Cerebellar cortex (tissue), 1 donor: ENCODE measurements around the gene FYB1.

Experiments used
- DNase-seq: peaks from one replicate; pipeline ENCODE4 v3.0.0-alpha.2; 2015; ENCODE audit warnings: low spot score

Gene FYB1

DNA sequence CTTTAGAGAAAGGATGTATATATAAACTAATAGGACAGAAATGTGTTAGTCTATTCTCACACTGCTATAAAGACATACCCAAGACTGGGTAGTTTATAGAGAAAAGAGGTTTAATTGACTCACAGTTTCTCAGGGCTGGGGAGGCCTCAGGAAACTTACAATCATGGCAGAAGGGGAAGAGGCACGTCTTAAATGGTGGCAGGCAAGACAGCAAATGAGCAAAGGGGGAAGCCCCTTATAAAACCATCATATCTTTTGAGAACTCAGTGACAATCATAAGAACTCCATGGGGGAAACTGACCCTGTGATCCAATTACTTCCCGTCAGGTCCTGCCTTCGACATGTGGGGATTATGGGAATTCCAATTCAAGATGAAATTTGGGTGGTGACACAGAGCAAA, 136.4 kb downstream of the FYB1 start:
- no peak for DNase-seq

DNA sequence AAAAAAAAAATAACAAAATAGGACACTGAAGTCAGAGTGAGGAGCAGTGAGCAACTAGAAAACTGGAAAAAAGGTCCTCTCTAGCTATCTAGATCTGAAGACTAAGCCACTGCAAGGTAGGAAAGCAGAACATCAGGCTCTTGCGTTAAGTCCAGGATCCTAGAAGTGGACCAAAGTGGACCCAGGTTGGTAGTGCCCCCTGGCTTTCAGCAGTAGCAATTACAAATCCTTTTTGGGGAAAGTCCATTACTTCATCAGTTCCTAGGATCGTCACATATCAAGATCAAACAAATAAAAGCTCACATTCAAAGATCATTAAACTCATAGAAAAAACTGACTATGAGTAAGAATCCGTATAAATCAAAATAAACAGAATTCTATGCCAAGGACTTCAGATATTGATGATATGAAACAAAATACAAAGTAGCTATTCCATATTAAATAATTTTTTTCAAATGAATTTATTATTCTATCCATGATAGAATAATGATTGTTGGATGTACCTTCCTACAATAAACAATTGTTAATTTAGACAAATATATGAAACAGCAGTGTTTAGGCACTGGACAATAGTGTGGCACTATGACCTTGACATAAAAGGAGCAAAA, 138.7 kb downstream of the FYB1 start:
- peak; percentile 67 for DNase-seq

DNA sequence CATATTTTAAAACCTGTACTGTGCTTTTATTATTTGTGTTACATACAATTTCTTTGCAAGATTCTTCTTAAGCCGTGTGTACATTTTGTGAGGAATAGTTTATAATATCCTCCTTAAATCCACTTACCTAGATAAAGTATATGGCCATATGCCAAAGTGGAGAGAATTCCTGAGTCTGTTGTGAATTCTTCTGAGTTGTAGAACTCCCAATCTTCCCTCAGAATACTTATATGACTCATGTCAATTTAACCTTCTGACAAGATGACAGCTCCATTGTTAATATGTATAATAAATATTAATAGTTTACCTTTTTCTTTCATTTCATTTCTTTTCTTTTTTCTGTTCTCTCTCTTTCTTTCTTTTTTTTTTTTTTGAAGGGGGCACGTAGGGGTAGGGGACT, 139.2 kb downstream of the FYB1 start:
- DNase-seq, result no peak

DNA sequence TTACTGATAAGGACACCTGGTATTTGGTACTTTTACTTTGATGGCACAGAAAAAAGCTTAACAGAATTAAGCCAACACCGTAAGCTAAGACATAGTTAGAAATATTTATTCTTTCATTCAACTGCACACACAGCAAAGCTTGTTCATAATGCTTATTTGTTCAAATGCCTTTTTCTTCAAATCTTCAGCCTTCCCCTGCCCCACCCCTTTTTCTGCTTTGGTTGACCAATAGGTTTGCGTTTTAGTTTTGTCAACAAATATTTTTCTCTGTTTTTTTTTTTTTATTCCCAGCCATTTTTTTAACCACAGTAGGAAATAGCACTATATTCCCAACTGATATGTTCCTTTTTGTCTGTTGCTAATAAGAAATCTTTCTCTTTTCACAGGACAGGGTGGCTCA, 140.2 kb downstream of the FYB1 start:
- no peak for DNase-seq

DNA sequence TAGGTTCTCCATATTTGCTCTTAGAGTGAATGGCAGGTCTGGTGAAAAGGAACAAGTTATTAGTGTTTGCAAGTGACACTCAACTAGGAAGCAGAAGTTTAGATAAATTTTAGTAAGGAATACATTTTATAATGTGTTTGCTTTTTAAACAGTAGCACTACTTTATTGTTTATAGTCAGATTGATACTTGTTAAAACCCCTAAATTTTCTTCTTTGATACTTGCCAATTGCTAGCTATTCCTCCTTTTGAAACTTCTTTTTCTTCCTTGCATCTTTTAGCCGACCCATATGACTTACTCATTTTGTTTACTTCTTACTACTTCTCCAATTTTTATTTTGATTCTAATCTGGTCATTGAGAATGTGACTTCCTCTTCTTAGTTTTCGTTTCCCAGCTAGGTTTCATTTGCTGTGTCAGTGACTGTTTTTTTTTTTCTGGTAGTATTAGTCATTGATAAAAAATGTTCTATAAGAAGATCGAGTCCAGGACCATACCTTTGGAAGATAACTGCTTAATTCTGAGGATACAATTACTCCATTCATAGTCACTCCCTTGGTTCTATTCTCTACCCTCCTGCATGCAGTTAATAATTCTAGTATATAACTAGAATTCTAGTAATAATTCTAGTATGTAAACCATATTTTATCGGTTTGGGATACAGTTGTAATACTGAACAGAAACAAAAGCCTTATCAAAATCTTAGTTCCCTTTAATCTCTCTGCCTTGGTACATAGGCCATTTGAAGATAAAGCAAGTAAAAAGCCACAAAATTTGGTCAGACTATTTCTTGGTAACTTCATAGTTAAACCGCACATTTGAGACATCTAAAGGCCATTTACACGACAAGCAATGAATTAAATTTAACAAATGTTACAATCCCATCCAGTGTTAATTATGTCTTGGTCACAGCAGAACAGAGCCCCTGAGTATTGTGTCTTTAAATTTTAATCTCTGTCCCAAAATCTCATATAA, 142.3 kb downstream of the FYB1 start:
- no peak for DNase-seq

DNA sequence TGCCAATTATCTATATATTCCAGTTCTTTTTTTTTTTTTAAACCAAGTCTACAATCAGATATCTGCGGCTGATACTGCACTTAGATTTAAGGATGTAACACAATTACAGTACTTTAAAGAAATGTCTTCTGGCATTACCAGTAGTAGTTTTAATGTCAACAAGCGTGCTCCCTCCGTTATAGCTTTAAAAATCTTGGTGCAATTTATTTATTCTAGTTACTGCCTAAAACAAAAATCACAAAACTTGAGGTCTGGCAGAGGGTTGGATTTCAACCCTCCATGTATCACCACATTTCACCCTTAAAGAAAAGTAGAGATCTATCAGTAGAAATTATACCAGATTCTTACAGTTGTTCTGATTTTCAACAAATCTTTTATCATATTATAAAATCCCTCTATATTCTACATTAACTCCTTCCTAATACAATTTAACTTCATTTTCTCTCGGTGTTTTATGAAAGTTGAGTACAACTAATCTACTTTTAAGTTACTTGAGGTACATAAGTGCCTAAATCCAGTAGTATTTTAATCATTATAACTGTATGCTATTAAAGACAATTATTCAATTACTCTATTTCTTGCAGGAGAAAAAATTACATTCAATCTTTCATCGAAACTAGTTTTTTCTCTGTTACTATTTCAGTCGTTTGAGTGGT, 143.1 kb downstream of the FYB1 start:
- no peak for DNase-seq

DNA sequence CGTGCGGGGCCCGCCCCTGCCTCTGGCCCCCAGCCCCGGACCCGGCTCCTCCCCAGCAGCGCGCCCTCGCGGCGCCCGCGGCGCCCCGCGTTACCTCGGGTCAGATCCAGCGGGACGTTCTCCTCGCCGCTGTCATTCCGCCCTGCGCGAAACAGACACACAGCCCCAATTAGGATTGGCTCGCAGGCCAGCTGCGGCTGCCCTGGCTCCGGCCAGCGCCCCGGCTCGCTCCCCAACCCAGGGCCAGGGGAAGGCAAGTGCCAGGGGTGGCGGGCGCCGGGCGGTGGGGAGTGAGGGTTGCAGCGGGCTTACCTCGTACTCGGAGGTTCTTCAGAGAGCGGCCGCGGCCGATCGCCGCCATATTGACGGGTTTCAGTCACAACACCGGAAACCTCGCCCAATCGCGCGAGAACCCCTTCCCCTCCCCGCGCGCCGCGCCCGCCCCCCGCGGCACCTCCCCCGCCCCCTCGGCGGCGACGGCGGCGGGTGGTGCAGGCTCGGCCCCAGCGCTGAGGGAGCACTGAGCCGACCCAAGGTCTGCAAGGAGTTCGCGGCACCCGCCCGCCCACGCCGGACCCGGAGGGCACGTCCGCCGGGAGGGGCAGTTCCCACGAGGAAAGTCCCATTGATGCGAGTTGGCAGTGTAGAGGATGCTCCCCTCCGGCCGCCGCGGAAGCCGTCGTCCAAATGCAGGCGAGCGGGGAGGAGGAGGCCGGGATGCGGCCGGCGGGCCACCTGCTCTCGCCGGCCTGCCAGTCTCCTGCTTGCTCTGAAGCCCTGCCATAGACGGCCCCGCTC, 145.1 kb downstream of the FYB1 start, which contains the start of gene RICTOR:
Gene RICTOR, minus strand, starts transcription at position 383 of the 798 bp plus-strand sequence. Its CDS starts 22 bp downstream, at position 361.
- DNase-seq, result peak; percentile 79

DNA sequence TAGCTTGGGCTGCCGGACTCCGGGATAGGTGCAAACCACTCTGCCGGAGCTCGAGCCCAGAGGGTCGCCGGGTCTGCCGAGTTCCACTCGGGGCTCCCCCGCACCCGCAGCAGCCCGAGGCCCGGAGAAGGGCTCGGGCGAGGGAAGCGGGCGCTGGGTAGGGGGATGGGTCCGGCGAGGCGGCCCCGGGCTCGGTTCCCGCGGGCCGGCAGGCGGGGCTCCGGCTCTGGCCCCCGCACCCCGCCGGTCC, 145.7 kb downstream of the FYB1 start:
- DNase-seq, result no peak

DNA sequence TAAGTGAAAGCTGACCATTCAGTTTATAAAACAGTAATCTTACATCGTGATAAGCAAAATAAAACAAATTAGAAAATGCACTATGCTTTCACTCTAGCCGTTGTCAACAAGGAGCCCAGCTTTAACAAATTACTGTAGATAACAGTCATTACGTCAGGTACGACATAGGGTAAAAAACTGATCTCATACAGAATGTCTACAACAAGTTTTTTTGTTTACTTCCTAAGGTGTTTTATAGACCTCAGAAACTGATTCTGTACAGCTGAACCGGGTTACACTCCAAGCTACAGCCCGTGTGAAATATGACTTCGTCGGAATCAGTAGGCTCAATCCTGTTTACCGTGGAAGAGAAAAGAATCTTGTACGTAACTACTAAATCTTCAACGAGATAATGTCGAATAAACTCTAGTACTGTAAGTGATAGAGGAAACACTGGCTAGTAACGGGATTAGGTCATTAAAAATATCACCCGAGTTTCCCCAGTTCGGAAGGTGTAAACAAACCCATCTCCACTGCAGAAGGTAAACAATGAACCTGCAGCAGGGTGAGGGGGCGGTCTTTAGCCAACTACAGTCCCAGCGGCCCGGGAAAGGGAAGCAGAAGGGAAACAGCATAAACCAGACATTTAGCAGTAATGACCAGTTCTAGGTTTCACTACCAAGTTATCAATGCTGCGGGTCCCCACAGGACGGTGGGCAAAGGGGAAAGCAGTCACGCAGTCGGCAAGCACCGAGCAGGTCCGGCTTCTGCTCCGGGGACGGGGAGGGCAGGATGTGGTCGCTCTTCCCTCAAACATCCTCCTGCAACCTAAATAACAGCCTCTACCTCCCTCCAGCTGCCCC, 146.2 kb downstream of the FYB1 start:
- DNase-seq, result peak; percentile 69

DNA sequence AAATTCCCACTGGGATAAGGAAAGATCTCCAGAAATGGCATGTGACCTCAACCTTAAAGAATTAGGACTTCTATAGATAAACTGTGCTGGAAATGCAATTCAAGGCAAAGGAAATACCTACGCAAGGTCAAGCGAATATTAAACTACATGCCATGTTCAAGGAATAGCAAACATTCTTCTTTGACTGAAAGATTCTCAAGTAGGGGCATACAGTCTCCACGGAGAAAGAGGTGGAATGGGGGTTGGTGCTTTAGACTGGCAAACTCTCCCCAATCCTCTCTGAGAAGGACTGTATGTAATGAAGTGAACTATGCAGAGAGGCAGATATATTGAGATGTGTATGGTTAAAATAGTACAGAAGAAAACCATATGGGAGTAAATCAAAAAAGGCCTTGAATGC, 151.3 kb downstream of the FYB1 start:
- no peak for DNase-seq

DNA sequence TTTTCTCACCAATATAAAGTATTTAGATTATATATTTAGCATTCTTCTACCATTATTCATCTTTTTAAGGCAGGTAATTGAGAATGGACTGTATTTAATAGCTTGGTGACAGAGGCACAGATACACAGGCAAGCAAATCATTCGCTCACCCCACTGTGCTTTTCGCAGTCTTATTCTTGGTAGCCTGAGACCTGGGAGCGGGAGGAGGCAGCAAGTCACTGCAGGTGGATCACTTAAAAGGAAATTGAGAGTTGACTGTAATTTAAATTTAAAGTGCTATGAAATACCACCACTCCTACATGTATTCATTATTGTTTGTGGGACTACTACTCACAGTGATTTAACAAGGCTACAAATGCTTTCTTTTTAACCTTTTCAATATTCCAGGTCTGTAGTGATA, 154.9 kb downstream of the FYB1 start:
- no peak for DNase-seq

DNA sequence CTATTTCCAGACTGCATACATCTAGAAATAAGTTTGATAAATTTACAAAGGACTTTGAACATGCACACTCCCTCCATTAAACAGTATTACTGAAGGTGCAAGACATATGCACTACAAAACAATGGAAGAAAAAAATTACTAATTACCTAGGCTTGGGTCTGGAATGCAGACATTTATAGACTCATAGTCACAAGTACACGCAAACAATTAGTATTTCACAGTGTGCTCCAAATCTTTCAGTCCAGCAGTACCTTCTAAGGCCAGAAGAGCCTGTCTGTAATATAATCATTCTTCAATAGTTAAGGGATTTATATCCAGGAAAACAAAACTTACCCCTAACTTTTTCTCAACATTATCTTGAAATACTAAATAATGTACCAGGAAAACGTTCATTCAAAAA, 156.3 kb downstream of the FYB1 start:
- no peak for DNase-seq

DNA sequence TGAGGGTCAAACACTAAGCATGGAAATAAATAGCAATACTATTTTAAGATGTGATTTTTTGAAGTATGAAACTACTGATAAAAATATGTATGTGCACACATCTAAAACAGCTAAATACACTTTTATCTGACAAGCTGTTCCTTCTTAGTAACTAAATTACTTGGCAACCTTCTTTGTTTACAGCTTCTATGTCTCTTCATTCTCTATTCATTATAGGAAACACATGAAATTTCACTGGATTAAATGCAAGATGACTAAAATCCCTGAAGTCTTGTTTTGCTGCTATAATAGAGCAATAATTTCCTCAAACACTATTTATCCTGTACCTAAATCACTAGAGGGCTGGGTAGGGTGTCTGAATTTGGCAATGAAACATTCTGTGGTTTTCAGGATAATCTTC, 156.8 kb downstream of the FYB1 start:
- DNase-seq, result no peak

DNA sequence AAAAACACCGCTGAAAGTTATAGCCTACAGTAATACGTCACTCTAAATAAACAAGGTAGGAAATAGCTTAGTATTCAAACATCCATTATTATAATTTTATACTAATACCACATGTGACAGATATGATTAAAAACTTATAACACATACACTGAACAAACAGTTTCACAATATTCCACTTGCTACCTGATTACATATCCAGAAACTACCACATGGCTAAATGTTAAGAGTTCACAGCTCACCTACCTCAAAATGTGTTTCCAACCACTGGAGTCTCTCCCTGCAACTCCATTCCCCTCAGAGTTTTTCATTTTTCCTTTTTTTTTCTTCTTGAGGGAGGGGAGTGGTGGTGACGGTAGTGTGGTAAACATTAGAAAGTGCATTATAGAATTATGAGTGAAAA, 157.3 kb downstream of the FYB1 start:
- no peak for DNase-seq

DNA sequence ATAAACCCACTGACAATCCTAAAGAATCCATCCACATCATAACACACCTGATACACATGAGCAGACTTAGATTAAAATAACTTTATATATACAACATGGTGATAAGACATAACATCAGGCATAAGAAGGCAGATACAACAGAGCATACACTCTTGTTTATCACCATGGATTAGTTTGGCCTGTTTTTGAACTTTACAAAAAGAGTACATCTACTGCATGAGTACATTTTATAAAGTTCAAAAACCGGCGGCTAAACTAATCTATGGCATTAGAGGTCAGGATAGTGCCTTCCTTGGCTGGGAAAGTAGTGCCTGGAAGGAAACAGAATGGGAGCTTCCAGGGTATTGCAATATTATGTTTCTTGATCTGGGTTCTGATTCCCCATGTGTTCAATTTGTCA, 160.3 kb downstream of the FYB1 start:
- no peak for DNase-seq

DNA sequence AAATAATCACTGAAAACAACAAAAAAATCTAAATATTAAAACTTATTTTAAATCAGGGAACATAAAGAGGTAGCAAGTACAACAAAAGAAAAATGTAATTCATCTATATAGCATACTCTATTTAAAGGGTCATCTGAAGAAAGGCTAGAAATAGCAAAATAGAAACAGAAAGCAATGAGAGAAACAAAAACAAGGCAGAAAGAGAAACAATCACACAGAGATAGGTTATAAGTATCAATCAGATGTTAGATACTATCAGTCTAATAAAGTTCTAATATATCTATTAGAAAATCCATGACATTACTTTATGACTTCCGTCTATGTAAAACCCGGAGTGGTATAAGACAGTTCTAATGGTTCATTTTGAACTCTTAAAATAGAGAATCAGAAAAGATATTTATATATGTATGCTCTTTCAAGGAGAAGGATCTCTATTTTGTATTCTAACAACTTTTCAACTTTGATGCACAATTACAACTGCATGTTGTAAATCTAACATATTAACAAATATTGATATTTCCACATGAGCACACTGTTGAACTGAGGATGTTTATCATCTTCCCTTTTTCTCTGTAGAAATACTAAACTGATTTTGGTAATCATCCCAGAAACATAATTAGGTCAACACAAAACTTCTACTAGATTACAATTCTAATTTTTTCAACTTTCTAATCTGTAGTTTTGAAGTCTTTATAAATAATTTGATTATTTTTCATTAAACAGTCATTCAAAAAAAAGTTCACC, 161.0 kb downstream of the FYB1 start:
- DNase-seq, result no peak

DNA sequence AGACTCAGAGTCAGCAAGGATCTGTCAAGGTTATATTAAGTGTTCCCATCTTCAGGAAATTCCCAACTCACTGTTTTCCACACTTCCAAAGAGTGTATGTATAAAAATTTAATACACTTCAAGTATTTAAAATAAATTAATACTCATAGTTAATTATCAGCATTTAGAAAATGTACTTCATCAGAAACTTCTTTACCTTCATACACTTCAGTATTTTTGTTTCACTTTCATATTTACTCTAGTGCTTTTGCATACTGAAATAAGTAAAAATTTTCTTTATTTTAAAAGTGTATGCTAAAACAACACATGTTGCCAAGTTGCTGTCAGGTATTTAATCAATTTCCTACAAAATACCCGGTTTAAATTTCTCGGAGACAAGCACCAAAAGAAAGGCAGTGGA, 161.6 kb downstream of the FYB1 start:
- no peak for DNase-seq

DNA sequence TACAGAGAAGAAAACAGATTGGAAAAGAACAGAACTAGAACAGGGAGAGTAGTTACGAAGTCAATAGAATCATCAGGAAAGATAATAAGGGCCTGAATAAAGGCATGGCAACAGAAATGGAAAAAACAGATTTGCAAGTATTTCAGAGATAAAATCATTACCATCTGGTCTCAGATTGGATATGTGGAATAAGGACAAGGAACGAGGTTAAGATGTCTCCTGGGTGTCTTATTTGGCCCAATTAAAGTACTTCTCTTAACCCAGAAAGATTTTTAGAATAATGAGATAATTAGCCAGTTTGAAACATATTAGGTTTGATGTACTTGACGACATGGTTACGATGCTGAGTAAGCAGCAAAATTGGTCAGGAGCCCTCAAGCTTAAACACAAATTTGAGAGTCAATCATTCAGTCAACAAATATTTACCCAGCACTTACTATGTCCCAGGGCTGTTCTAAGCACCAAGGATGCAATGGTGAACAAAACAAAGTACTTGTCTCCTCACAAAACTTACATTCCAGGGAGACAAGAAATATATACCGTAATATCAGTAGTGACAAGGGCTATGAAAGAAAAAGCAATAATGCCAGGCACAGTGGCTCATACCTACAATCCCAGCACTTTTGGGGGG, 163.5 kb downstream of the FYB1 start:
- no peak for DNase-seq
